CMK (cell line): ENCODE measurements around the gene ITIH5.

Experiments used
- DNase-seq: peaks from one replicate; pipeline ENCODE4 v3.0.0-alpha.2; 2010; ENCODE audit warnings: low read depth

ITIH5 gene

GRCh38 chr10:7626283-7626682, 40.5 kb downstream of the ITIH5 start:
- DNase-seq = no peak

GRCh38 chr10:7625836-7626235, 40.9 kb downstream of the ITIH5 start:
- DNase-seq = no peak

- no peak for DNase-seq
Observed at GRCh38 chr10:7625009-7625408, 41.8 kb downstream of the ITIH5 start.

- no peak for DNase-seq
Observed at GRCh38 chr10:7622969-7623368, 43.8 kb downstream of the ITIH5 start.

- DNase-seq = no peak
Observed at GRCh38 chr10:7618461-7618860, 48.3 kb downstream of the ITIH5 start.

GRCh38 chr10:7611909-7612308, 54.9 kb downstream of the ITIH5 start:
- no peak for DNase-seq

GRCh38 chr10:7610651-7611389, 55.9 kb downstream of the ITIH5 start:
- no peak for DNase-seq

- no peak for DNase-seq
Observed at GRCh38 chr10:7610026-7610425, 56.7 kb downstream of the ITIH5 start.

- DNase-seq = no peak
Observed at GRCh38 chr10:7609556-7609955, 57.2 kb downstream of the ITIH5 start.

GRCh38 chr10:7608001-7608400, 58.8 kb downstream of the ITIH5 start:
- no peak for DNase-seq

- no peak for DNase-seq
Observed at GRCh38 chr10:7606951-7607404, 59.8 kb downstream of the ITIH5 start.

GRCh38 chr10:7605565-7606295, 61.0 kb downstream of the ITIH5 start:
- DNase-seq = no peak

GRCh38 chr10:7601023-7601656, 65.6 kb downstream of the ITIH5 start:
- no peak for DNase-seq

GRCh38 chr10:7598771-7599170, 68.0 kb downstream of the ITIH5 start:
- DNase-seq = no peak

- DNase-seq = no peak
Observed at GRCh38 chr10:7596356-7596755, 70.4 kb downstream of the ITIH5 start.

- DNase-seq = no peak
Observed at GRCh38 chr10:7593905-7594304, 72.9 kb downstream of the ITIH5 start.

GRCh38 chr10:7593063-7593462, 73.7 kb downstream of the ITIH5 start:
- DNase-seq = no peak

GRCh38 chr10:7592627-7593026, 74.1 kb downstream of the ITIH5 start:
- no peak for DNase-seq

- no peak for DNase-seq
Observed at GRCh38 chr10:7590271-7590670, 76.5 kb downstream of the ITIH5 start.

- no peak for DNase-seq
Observed at GRCh38 chr10:7589748-7590147, 77.0 kb downstream of the ITIH5 start.

GRCh38 chr10:7587865-7588188, 78.9 kb downstream of the ITIH5 start:
- no peak for DNase-seq

GRCh38 chr10:7587168-7587864, 79.5 kb downstream of the ITIH5 start:
- no peak for DNase-seq

GRCh38 chr10:7585228-7585627, 81.5 kb downstream of the ITIH5 start:
- DNase-seq = no peak
